Heart right ventricle (tissue), 16 donors: Measurements from ENCODE around the gene MORC2. TPM values are rescaled to one million over a fixed set of nuclear protein-coding genes. Genes with fewer than 3 reads are reported as not detected.
A peak's percentile ranks its signal among the peaks of the same experiment; 100 is the strongest.

ENCODE experiments used
- ATAC-seq, 8 donors: fragments of 200-7000 bp; cut with Tn5 transposase; one replicate each; pipeline ENCODE4 v1.9.1; 2020; ENCODE audit warnings: mild to moderate bottlenecking in 8 of 8, moderate library complexity in 8 of 8, moderate number of reproducible peaks in 1 of 8
- DNase-seq, 2 donors: peaks; one replicate each; pipeline ENCODE4 v3.0.0-alpha.2; 2020
- H3K27ac ChIP-seq, 10 donors: fragments of 200-600 bp; sonication (generic) in 2 of 10; one replicate each; pipeline versions ENCODE4 v1.5.0 to v1.8.0; 2020 to 2022; ENCODE audit warnings: mild to moderate bottlenecking in 3 of 10
- H3K27me3 ChIP-seq, 7 donors: fragments of 200-600 bp; one replicate each; pipeline ENCODE4 v1.8.0; 2021 to 2022; ENCODE audit warnings: mild to moderate bottlenecking in 2 of 7
- H3K36me3 ChIP-seq, 9 donors: fragments of 200-600 bp; sonication (generic) in 1 of 9; one replicate each; pipeline versions ENCODE4 v1.5.0 to v1.8.0; 2020 to 2022; ENCODE audit warnings: mild to moderate bottlenecking in 2 of 9
- H3K4me1 ChIP-seq, 9 donors: fragments of 200-600 bp; sonication (generic) in 1 of 9; one replicate each; pipeline versions ENCODE4 v1.5.0 to v1.8.0; 2020 to 2022; ENCODE audit warnings: mild to moderate bottlenecking in 4 of 9
- H3K4me3 ChIP-seq, 10 donors: fragments of 200-600 bp; sonication (generic) in 2 of 10; one replicate each; pipeline versions ENCODE4 v1.5.0 to v1.8.0; 2020 to 2022; ENCODE audit warnings: mild to moderate bottlenecking in 7 of 10, moderate library complexity in 2 of 10
- H3K9me3 ChIP-seq, 11 donors: fragments of 200-600 bp in 10 of 11; sonication (generic) in 2 of 11; one replicate each; pipeline versions ENCODE4 v1.5.0 to v1.8.0; 2013 to 2022; ENCODE audit warnings: mild to moderate bottlenecking in 2 of 11, control low read depth in 1 of 11, moderate library complexity in 1 of 11
- CTCF ChIP-seq, 9 donors: fragments of 200-600 bp; sonication (generic) in 2 of 9; IDR thresholded peaks; one replicate each; pipeline versions ENCODE4 v1.5.0 to v1.8.0; 2021 to 2022; ENCODE audit warnings: antibody characterized with exemption in 9 of 9, mild to moderate bottlenecking in 5 of 9, moderate library complexity in 1 of 9
- WGBS, 2 donors: extraction: QIAGEN DNeasy Blood & Tissue Kit; methylation state at CpG; one replicate each; pipeline ENCODE4 v1.1.7; 2013; ENCODE audit warnings: inconsistent platforms in 1 of 2; 5-methylcytosine and 5-hydroxymethylcytosine counted together
- intact Hi-C, 10 donors: fragments of 100-400 bp; cut with DNase I; formaldehyde crosslinking; loops; one replicate each; pipeline versions ENCODE4 v1.11.1 to v1.14.2; 2022
- polyA plus RNA-seq, 2 donors: library from polyadenylated mRNA; stranded (reverse); fragments of 200-250 nt; gene quantifications; one replicate each; pipeline ENCODE4 v1.2.3, GENCODE V29; 2013
- total RNA-seq, 10 donors: library from RNA; stranded (reverse); fragmentation: NEBNext Ultra II Directional in 3 of 10; extraction: Animal tissue kit (Norgen Biotek cat#: 25700) in 3 of 10; gene quantifications; one replicate each; pipeline versions ENCODE4 v1.2.1 to v1.2.4, GENCODE V29; 2021 to 2023
- donor health status: Arrhythmogenic right ventricular cardiomyopathy.
- donor health status: ischemic (EF 13 %, LVEDD 7.1; RV severe dilation, severe dysfunction).
- donor health status: healthy with polysubstance abuse.
- donor health status: DM: no; HTN: yes; CAD: no.
- donor health status: DM: no; HTN: no; CAD: no.
- donor health status: ischemic (EF 25% LVEDD 6.9; RV normal size, moderate dysfunction).
- donor health status: ischemic (EF 25% LVEDD 5.7; RV mildly dilated, moderate dysfunction).
- donor health status: healthy.
- donor health status: DM: yes; HTN: yes; CAD: no.
- donor health status: Ischemic cardiomyopathy.
- donor health status: ischemic (EF 35%, LVEDD 5.7; RV mildly dilated, moderate dysfunction).
- donor health status: nonischemic (EF 11% LVEDD 7.7; RV severe dilation, severe dysfunction).
- donor health status: DM: yes; HTN: yes; CAD: no.
- donor health status: PGD.
- donor health status: ischemic (EF 29% LVEDD 5.4; RV normal size, mild dysfunction).
- donor health status: nonischemic (EF 23%, LVEDD 6.1; RV moderate dilation, normal function).

MORC2 gene
- total and polyA plus RNA-seq, 12 donors: 14.1 to 27.8 (median 20.5) TPM

- ATAC-seq (no peak), DNase-seq (no peak)
- 91 to 95% methylated on average over 7 of the region's 7 CpGs for WGBS, 2 donors
- Histone ChIP-seq H3K4me3 (no peak overlapping the region), H3K4me1 (peaks cover 0 to 20% (median 11%) of the 10 kb centered on the region in 9 donors), H3K27ac (no peak overlapping the region), H3K36me3 (no peaks in the 10 kb centered on the region), H3K9me3 (peaks cover 0 to 23% (median 13%) of the 10 kb centered on the region in 11 donors), H3K27me3 (no peaks in the 10 kb centered on the region)
- intact Hi-C loops: loop anchor here in 2 of 10 donors (2.0 kb wide), 1 partner anchor 154 kb away; no protein-coding TSS in a partner anchor
- no peak for TF ChIP-seq CTCF (IDR thresholded peaks at IDR 0.05)
These were observed 49.8 kb downstream of the MORC2 start for GRCh38 chr22:30918761-30919160.

GRCh38 chr22:30910358-30910757 lies 58.2 kb downstream of the MORC2 start:
- no peak for ATAC-seq
- Histone ChIP-seq H3K9me3 (peaks cover 0 to 12% (median 5%) of the 10 kb centered on the region in 11 donors), H3K36me3 (peaks cover 0 to 6% (median 0%) of the 10 kb centered on the region in 9 donors), H3K27me3 (no peaks in the 10 kb centered on the region), H3K27ac (no peak overlapping the region), H3K4me1 (no peaks in the 10 kb centered on the region), H3K4me3 (no peak overlapping the region)
- no peak for DNase-seq
- intact Hi-C loops: no loop called here
- no peak for TF ChIP-seq CTCF (IDR thresholded peaks at IDR 0.05)
- WGBS, 2 donors: 68 to 77% methylated on average over 2 of the region's 2 CpGs

GRCh38 chr22:30909306-30909705 lies 59.3 kb downstream of the MORC2 start:
- peaks cover 0 to 6% (median 0%) of the 10 kb centered on the region in 9 donors for H3K36me3 ChIP-seq
- ATAC-seq (no peak), DNase-seq (no peak)
- intact Hi-C loops: loop anchor here in 1 of 10 donors (10.0 kb wide), 1 partner anchor 265 kb away; no protein-coding TSS in a partner anchor
- WGBS, 2 donors: 88 to 89% methylated on average over 5 of the region's 5 CpGs
- no peak overlapping the region for H3K27ac ChIP-seq
- no peak overlapping the region for H3K4me3 ChIP-seq
- no peaks in the 10 kb centered on the region for H3K27me3 ChIP-seq
- no peak for TF ChIP-seq CTCF (IDR thresholded peaks at IDR 0.05)
- no peaks in the 10 kb centered on the region for H3K4me1 ChIP-seq
- peaks cover 0 to 3% (median 0%) of the 10 kb centered on the region in 11 donors for H3K9me3 ChIP-seq

GRCh38 chr22:30908051-30908461 lies 60.5 kb downstream of the MORC2 start:
- TF ChIP-seq CTCF (IDR thresholded peaks at IDR 0.05): no peak
- intact Hi-C loops: loop anchor here in 1 of 10 donors (10.0 kb wide), 1 partner anchor 263 kb away; no protein-coding TSS in a partner anchor
- Histone ChIP-seq H3K27ac (no peak overlapping the region), H3K4me3 (no peak overlapping the region), H3K27me3 (no peaks in the 10 kb centered on the region), H3K4me1 (no peaks in the 10 kb centered on the region), H3K9me3 (peaks cover 0 to 1% (median 0%) of the 10 kb centered on the region in 11 donors), H3K36me3 (peaks cover 0 to 17% (median 0%) of the 10 kb centered on the region in 9 donors)
- DNase-seq (no peak), ATAC-seq (peak in 1 of 8 donors; percentile 23)
- 83 to 95% methylated on average over 6 of the region's 6 CpGs for WGBS, 2 donors
